Activated CD4-positive, alpha-beta T cell treated with anti-CD3 and anti-CD28 coated beads, Interleukin-2, amount 50 U/mL, for 24 hours (primary cell): ENCODE measurements around the gene SLC16A12.
A peak's percentile ranks its signal among the peaks of the same experiment; 100 is the strongest.
"Not testable (repeated sequence)": the region's sequence is repeated elsewhere in the genome, so short reads cannot be mapped to it uniquely, and the experiment has no call there.

Source experiments
- DNase-seq, 2 donors: peaks; one replicate each; pipeline ENCODE4 v3.0.0-alpha.2; 2020; ENCODE audit warnings: low read depth in 1 of 2, low spot score in 1 of 2

SLC16A12 gene

GRCh38 chr10:89393898-89394297 is 141.5 kb downstream of the SLC16A12 start:
- DNase-seq = no peak

GRCh38 chr10:89392974-89393373 is 142.4 kb downstream of the SLC16A12 start:
- no peak for DNase-seq

GRCh38 chr10:89391907-89392756 is 143.3 kb downstream of the SLC16A12 start, which contains the start of gene IFIT1:
IFIT1 (plus strand) TSS chr10:89392623; CDS start chr10:89392713, 90 bp downstream.
- DNase-seq = peak in 1 of 2 donors; percentile 44

DNA sequence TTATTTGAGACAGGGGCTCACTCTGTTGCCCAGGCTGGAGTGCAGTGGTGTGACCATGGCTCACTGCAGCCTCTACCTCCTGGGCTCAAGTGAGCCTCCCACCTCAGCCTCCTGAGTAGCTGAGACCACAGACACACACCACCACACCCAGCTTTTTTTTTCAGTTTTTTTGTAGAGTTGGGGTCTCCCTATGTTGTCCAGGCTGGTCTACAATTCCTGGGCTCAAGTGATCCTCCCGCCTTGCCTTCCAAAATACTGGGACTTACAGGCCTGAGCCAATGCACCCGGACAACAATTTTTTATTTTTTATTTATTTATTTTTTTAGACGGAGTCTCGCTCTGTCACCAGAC is 144.2 kb downstream of the SLC16A12 start:
- not testable (repeated sequence) for DNase-seq

DNA sequence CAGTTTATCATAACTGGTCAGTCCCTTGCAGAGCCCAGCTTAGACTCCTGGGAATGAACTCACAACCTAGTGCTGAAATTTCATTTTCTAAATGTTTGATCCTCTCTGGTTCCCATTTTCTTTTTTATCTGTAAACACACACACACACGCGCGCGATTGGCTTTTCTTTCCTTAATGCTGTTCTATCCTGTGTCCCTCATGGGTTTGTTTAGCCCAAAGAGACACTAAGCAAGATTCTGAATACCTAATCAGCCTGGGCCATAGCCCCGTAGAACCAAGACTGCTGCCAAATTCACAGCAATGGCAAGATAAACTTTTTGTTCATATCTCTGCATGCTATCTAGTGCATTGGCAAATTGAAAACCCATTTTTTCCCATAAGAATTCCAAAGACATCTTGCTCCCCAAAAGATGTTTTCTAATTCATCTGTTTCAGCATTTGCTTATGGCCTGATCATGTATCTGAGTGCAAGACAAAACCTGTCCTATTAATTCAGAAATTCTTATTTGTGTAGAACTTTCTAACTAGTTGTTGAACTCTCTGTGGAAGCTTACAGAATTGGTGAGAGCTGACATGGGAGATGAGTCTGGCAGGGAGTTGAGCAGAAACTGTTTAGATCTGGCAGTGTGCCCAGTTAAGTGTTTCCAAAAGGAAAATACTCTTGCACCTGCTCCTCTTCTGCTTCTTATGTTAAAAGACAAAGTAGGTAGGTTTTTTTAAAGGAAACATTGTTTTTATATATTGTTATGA is 144.7 kb downstream of the SLC16A12 start:
- no peak for DNase-seq

DNA sequence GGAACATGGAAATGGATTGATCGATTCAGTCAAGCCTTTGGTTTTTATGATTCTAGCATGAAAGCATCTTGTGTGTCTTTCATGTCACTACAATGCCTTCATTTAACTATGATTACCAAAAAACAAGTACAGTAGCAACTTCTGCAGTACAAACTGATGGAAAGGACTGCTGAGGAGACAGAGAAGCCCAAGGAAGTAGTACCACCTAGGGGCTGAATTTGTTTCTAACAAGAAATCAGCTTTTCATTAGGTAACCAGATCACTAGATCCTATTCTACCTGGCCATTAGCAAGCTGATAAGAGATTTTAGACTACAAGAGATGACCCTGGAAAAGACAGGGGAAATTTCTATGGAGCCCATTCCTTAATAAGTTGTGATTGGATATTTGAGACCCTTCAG is 146.1 kb downstream of the SLC16A12 start:
- DNase-seq = no peak

DNA sequence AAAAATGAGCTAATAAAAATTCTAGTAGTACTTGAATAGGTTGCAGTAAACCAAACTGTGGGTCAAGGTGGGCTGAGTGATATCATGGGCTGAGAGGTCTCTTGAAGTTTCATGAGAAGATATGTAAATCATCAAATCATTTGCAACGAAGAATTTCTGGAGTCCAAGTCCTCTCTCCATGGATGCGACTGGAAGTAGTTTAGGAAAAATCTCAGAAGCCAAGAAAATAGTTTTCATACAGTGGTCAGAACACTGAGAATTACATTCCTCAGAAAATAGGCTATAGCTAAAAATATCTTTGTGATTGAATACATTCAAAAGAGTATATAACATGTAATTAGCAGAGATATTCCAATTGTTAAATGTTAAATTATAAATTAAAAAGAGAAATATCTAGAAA is 146.6 kb downstream of the SLC16A12 start:
- no peak for DNase-seq

DNA sequence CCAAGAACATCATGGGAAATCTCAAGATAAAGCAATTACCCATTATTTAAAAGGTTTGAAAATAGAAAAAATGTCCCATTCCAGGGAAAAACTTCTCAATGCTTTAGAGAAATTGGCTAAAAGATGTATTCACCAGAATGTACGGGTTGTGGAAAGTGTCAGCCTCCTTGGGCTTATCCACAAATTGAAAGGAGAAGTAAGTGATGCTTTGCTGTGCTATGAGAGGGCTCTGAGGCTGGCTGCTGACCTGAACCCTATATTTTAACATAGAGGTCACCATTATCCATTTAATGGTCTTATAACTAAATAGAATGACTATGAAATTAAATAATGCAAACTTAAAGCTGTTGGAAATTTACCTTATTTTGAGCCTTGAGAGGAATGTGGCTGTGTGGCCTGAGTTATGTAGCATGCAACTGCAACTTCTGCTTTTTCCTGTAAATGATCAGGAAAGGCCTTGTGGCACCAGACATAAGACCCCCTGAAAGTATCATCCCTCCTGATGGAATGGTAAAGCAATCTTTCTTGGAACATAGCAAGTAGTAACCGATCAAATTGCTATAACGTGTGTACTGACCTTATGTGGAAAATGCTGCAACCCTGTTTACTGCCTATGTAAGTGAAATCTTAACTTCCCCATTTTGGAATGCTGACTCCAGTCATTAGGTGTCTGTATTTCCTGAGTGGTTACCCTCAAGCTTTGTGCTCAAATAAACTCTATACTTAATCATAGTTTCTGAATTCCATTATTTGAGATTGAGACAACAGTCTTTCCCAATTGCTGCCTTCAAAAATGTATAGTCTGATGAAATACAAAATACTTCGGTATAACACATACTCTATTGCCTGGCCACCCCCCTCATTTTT is 150.7 kb downstream of the SLC16A12 start:
- DNase-seq = no peak

GRCh38 chr10:89382757-89383156 is 152.6 kb downstream of the SLC16A12 start:
- no peak for DNase-seq
